OCI-LY1 (cell line): ENCODE measurements around the gene PARD3.

ENCODE experiments used
- H2AFZ ChIP-seq: fragments of 200-600 bp; sonication (generic), shearing (Covaris generic); 2 replicates; pipeline ENCODE4 v1.6.0; 2014; ENCODE audit warnings: antibody characterized with exemption, mild to moderate bottlenecking, low read length
- H3F3A ChIP-seq: fragments of 200-600 bp; sonication (generic), shearing (Covaris generic); 2 replicates; pipeline ENCODE4 v1.6.0; 2014; ENCODE audit warnings: mild to moderate bottlenecking, antibody characterized with exemption, low read length, moderate library complexity; ENCODE audit not compliant: insufficient read depth
- H3K27ac ChIP-seq: fragments of 200-600 bp; sonication (generic); 2 replicates; pipeline ENCODE4 v1.5.1; 2014; ENCODE audit warnings: low read length, mixed run types, mild to moderate bottlenecking, low read depth; ENCODE audit not compliant: poor library complexity, severe bottlenecking
- H3K27me3 ChIP-seq: fragments of 200-600 bp; sonication (generic); 2 replicates; pipeline ENCODE4 v1.6.0; 2014; ENCODE audit warnings: antibody characterized with exemption, mild to moderate bottlenecking, low read length, moderate library complexity; ENCODE audit not compliant: insufficient read depth
- H3K36me3 ChIP-seq: fragments of 200-600 bp; sonication (generic); 2 replicates; pipeline ENCODE4 v1.6.1; 2014; ENCODE audit warnings: mild to moderate bottlenecking, antibody characterized with exemption, low read length, moderate library complexity, mixed read lengths; ENCODE audit not compliant: insufficient read depth
- H3K4me1 ChIP-seq: fragments of 200-600 bp; sonication (generic); 2 replicates; pipeline ENCODE4 v1.5.1; 2014; ENCODE audit warnings: mild to moderate bottlenecking, low read length, moderate library complexity; ENCODE audit not compliant: insufficient read depth, severe bottlenecking
- H3K4me2 ChIP-seq: fragments of 200-600 bp; sonication (generic), shearing (Covaris generic); 2 replicates; pipeline ENCODE4 v1.6.1; 2014; ENCODE audit warnings: low read length
- H3K4me3 ChIP-seq: fragments of 200-600 bp; sonication (generic); 2 replicates; pipeline ENCODE4 v1.5.1; 2014; ENCODE audit warnings: low read length, low read depth, mild to moderate bottlenecking, mixed read lengths; ENCODE audit not compliant: poor library complexity, severe bottlenecking
- H3K79me2 ChIP-seq: fragments of 200-600 bp; shearing (Covaris generic); 2 replicates; pipeline ENCODE4 v1.6.1; 2016; ENCODE audit warnings: mixed run types, low read length, mixed read lengths; ENCODE audit not compliant: insufficient read depth
- H3K9ac ChIP-seq: fragments of 200-600 bp; sonication (generic), shearing (Covaris generic); 2 replicates; pipeline ENCODE4 v1.6.1; 2014; ENCODE audit warnings: mild to moderate bottlenecking, low read length, mixed read lengths
- H3K9me2 ChIP-seq: fragments of 200-600 bp; sonication (generic), shearing (Covaris generic); 2 replicates; pipeline ENCODE4 v1.6.1; 2014; ENCODE audit warnings: low read depth, mild to moderate bottlenecking, low read length, mixed read lengths
- H3K9me3 ChIP-seq: fragments of 200-600 bp; shearing (Covaris generic); 2 replicates; pipeline ENCODE4 v1.6.1; 2014; ENCODE audit warnings: low read length, mixed read lengths
- H4K20me1 ChIP-seq: fragments of 200-600 bp; sonication (generic), shearing (Covaris generic); 2 replicates; pipeline ENCODE4 v1.6.0; 2016; ENCODE audit warnings: mild to moderate bottlenecking, low read length; ENCODE audit not compliant: insufficient read depth
- EZH2 ChIP-seq: fragments of 200-600 bp; sonication (generic), shearing (Covaris generic); IDR thresholded peaks from 2 replicates; pipeline ENCODE4 v1.8.0; 2017; ENCODE audit warnings: borderline replicate concordance, mixed run types, mild to moderate bottlenecking, antibody characterized with exemption, low read length, moderate library complexity, mixed read lengths
- TF ChIP-seq, protein P1 (sequence below): fragments of 200-600 bp; sonication (generic), shearing (Covaris generic); IDR thresholded peaks from 2 replicates; pipeline ENCODE4 v1.5.1; 2017; ENCODE audit warnings: mild to moderate bottlenecking, antibody characterized with exemption, low read length, moderate library complexity, mixed read lengths

The PARD3 gene

DNA sequence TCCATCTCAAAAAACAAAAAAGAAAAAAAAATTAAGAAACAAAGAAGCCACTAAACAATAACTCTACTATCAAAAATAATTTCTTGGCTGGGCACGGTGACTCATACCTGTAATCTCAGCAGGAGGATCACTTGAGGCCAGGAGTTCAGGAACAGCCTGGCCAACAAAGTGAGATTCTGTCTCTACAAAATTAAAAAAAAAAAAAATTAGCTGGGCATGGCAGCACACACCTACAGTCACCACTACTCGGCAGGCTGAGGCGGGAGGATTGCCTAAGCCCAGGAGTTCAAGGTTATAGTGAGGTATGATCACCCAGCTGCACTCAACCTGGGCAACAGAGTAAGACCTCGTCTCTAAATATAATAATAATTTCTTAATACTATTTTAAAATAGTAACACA lies 69.0 kb downstream of the PARD3 start:
- no peaks in the 10 kb centered on the region for H3K4me1 ChIP-seq
- no peaks in the 10 kb centered on the region for H4K20me1 ChIP-seq
- no peaks in the 10 kb centered on the region for H3K9me2 ChIP-seq
- no peaks in the 10 kb centered on the region for H3K27me3 ChIP-seq
- TF ChIP-seq, protein P1, sequence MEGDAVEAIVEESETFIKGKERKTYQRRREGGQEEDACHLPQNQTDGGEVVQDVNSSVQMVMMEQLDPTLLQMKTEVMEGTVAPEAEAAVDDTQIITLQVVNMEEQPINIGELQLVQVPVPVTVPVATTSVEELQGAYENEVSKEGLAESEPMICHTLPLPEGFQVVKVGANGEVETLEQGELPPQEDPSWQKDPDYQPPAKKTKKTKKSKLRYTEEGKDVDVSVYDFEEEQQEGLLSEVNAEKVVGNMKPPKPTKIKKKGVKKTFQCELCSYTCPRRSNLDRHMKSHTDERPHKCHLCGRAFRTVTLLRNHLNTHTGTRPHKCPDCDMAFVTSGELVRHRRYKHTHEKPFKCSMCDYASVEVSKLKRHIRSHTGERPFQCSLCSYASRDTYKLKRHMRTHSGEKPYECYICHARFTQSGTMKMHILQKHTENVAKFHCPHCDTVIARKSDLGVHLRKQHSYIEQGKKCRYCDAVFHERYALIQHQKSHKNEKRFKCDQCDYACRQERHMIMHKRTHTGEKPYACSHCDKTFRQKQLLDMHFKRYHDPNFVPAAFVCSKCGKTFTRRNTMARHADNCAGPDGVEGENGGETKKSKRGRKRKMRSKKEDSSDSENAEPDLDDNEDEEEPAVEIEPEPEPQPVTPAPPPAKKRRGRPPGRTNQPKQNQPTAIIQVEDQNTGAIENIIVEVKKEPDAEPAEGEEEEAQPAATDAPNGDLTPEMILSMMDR: no peak
- TF ChIP-seq EZH2: no peak
- no peak overlapping the region for H3K4me2 ChIP-seq
- no peak overlapping the region for H3K4me3 ChIP-seq
- H3K27ac ChIP-seq: no peak overlapping the region
- H3F3A ChIP-seq: no peaks in the 10 kb centered on the region
- no peak overlapping the region for H3K9ac ChIP-seq
- H3K79me2 ChIP-seq: no peaks in the 10 kb centered on the region
- no peak overlapping the region for H2AFZ ChIP-seq
- no peaks in the 10 kb centered on the region for H3K36me3 ChIP-seq
- H3K9me3 ChIP-seq: no peaks in the 10 kb centered on the region

DNA sequence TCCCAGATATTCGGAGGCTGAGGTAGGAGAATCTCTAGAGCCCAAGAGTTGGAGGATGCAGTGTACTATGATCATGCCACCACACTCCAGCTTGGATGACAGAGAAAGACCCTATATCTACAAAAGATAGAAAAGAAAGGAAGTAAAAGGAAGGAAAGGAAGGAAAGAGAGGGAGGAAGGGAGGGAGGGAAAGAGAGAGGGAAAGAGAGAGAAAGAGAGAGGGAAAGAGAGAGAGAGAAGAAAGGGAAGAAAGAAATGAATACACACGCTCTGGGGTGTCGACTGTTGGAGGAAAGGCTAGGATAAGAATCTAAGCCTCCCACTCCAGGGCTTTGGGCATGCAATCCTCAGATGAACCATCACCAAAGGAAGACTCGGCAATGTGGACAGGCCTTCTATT lies 69.9 kb downstream of the PARD3 start:
- Histone ChIP-seq H3K9me3 (no peaks in the 10 kb centered on the region), H3K9ac (no peak overlapping the region), H3K4me3 (no peak overlapping the region), H4K20me1 (no peaks in the 10 kb centered on the region), H3F3A (no peaks in the 10 kb centered on the region), H3K79me2 (no peaks in the 10 kb centered on the region), H3K4me2 (no peak overlapping the region), H3K27ac (no peak overlapping the region), H3K9me2 (no peaks in the 10 kb centered on the region), H3K4me1 (no peaks in the 10 kb centered on the region), H2AFZ (no peak overlapping the region), H3K36me3 (no peaks in the 10 kb centered on the region), H3K27me3 (no peaks in the 10 kb centered on the region)
- TF ChIP-seq EZH2: no peak
- TF ChIP-seq, protein P1: no peak

DNA sequence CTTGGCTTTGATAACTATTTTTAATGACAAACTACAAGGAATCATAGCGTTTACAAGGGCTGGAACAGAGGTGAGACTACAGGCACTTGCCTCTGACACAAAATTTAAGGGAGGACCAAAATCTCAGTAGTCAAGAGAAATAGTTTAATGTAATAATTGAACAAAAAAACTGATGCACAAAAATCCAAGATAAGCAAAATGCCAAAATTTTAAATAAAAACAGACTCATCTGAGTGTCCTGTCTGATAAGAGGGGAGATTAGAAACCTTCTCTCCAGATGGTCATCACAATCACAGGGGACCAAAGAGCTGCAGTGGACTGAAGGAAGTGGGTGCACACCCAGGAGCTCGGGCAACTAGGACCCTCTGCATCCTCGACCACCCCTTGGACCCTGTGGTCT lies 70.5 kb downstream of the PARD3 start:
- no peaks in the 10 kb centered on the region for H3K9me3 ChIP-seq
- no peaks in the 10 kb centered on the region for H3K27me3 ChIP-seq
- TF ChIP-seq, protein P1: no peak
- no peak for TF ChIP-seq EZH2
- H2AFZ ChIP-seq: no peak overlapping the region
- no peaks in the 10 kb centered on the region for H3F3A ChIP-seq
- no peaks in the 10 kb centered on the region for H3K79me2 ChIP-seq
- H3K9ac ChIP-seq: no peak overlapping the region
- H3K9me2 ChIP-seq: no peaks in the 10 kb centered on the region
- H4K20me1 ChIP-seq: no peaks in the 10 kb centered on the region
- H3K27ac ChIP-seq: no peak overlapping the region
- no peaks in the 10 kb centered on the region for H3K36me3 ChIP-seq
- no peaks in the 10 kb centered on the region for H3K4me1 ChIP-seq
- H3K4me2 ChIP-seq: no peak overlapping the region
- H3K4me3 ChIP-seq: no peak overlapping the region
